ENCODE measurements around the gene SGIP1. TPM values are rescaled to one million over a fixed set of nuclear protein-coding genes. Genes with fewer than 3 reads are reported as not detected.

The SGIP1 gene
- total and polyA plus RNA-seq, 2 donors (not counting 3 experiments of a cell fraction or from before 2014, with no cell fraction given) = 30.9 to 68.9 TPM

GRCh38 chr1:66552829-66553228 is 18.9 kb downstream of the SGIP1 start:
- intact Hi-C loops (cut with micrococcal nuclease) (no loop called here), dilution Hi-C loops (cut with MboI; ENCODE audit: extremely low pct_ligation_motif_present, low sequenced_read_pairs) (no loop called here)
- ChIA-PET POLR2A (no interaction called here), CTCF (interaction anchor here (1.5 to 1.9 kb wide), 2 partner anchors 17 to 174 kb away, joined by 3 to 5 read pairs; no protein-coding TSS in a partner anchor)
- H3K9me3 ChIP-seq (replicated peaks; ENCODE audit: control insufficient read depth, insufficient read depth, low read length) = no peaks in the 10 kb centered on the region
- H3K4me2 ChIP-seq (ENCODE audit: insufficient read depth, low read length) = no peak overlapping the region
- H3K36me3 ChIP-seq (ENCODE audit: control insufficient read depth in 2 of 2, extremely low read depth in 1 of 2, insufficient read depth in 2 of 2, low read length in 2 of 2) = peaks cover 0 to 7% of the 10 kb centered on the region in 2 experiments
- H3K4me3 ChIP-seq (replicated peaks in 1 of 3; ENCODE audit: insufficient read depth in 1 of 3, low read depth in 1 of 3, low read length in 3 of 3) = no peak overlapping the region
- H3K27ac ChIP-seq (ENCODE audit: insufficient read depth, low read depth, low read length) = no peak overlapping the region
- H3K27me3 ChIP-seq (ENCODE audit: control insufficient read depth in 2 of 2, insufficient read depth in 2 of 2, low read length in 2 of 2) = no peaks in the 10 kb centered on the region
- DNase-seq (ENCODE audit: low read depth, low spot score) (peak; percentile 35), FAIRE-seq (no peak)
- H3K79me2 ChIP-seq (ENCODE audit: control insufficient read depth, insufficient read depth, low read length) = no peaks in the 10 kb centered on the region
- no peaks in the 10 kb centered on the region for H3K9me1 ChIP-seq (replicated peaks; ENCODE audit: control insufficient read depth, extremely low read depth, insufficient read depth, low read length)
- TF ChIP-seq JUN (IDR thresholded peaks at IDR 0.05; ENCODE audit: borderline replicate concordance, insufficient read depth, insufficient read length, low read depth) (no peak), POLR2AphosphoS5 (IDR thresholded peaks at IDR 0.05; ENCODE audit: insufficient read depth, low read depth, low read length) (no peak), EZH2 (IDR thresholded peaks at IDR 0.05; ENCODE audit: borderline replicate concordance, low read depth, low read length, severe bottlenecking) (no peak), CTCF (IDR thresholded peaks at IDR 0.05; ENCODE audit: extremely low read depth in 1 of 2, insufficient read depth in 1 of 2, low read depth in 1 of 2, low read length in 2 of 2) (no peak), FOS (IDR thresholded peaks at IDR 0.05; ENCODE audit: borderline replicate concordance, insufficient read depth, low read length) (no peak), POLR2A (IDR thresholded peaks at IDR 0.05; ENCODE audit: low read depth, low read length) (no peak), GATA2 (IDR thresholded peaks at IDR 0.05; ENCODE audit: insufficient read depth, insufficient read length, low read depth, low read length) (no peak), MYC (IDR thresholded peaks at IDR 0.05; ENCODE audit: low read depth, low read length) (no peak), MAX (IDR thresholded peaks at IDR 0.05; ENCODE audit: insufficient read depth, insufficient read length) (no peak)
- H3K4me1 ChIP-seq (ENCODE audit: control insufficient read depth, extremely low read depth, insufficient read depth, low read length) = no peaks in the 10 kb centered on the region
- no TSS peak for BruUV-seq (replicated peaks)
- no peak overlapping the region for H3K9ac ChIP-seq (replicated peaks; ENCODE audit: extremely low read depth, insufficient read depth, low read length)
- H4K20me1 ChIP-seq (replicated peaks; ENCODE audit: control insufficient read depth, extremely low read depth, insufficient read depth, low read length) = no peaks in the 10 kb centered on the region
- H2AFZ ChIP-seq (ENCODE audit: low read depth, low read length) = no peak overlapping the region
